Transverse colon (tissue), 4 donors: ENCODE measurements around the gene SGF29. TPM values are rescaled to one million over a fixed set of nuclear protein-coding genes. Genes with fewer than 3 reads are reported as not detected.
"Not testable (repeated sequence)": the region's sequence is repeated elsewhere in the genome, so short reads cannot be mapped to it uniquely, and the experiment has no call there.

Experiments used
- DNase-seq: peaks from one replicate; pipeline ENCODE4 v3.0.0-alpha.2; 2019
- H3K27ac ChIP-seq, 4 donors: fragments of 200-600 bp; sonication (generic); 2 replicates each; pipeline ENCODE4 v1.5.1; 2016 to 2018; ENCODE audit warnings: inconsistent platforms in 4 of 4
- H3K27me3 ChIP-seq: fragments of 200-600 bp; sonication (generic); 2 replicates; pipeline ENCODE4 v1.5.1; 2017; ENCODE audit warnings: inconsistent platforms
- H3K36me3 ChIP-seq, 4 donors: fragments of 200-600 bp; sonication (generic); 2 replicates each; pipeline ENCODE4 v1.5.1; 2017 to 2019; ENCODE audit warnings: inconsistent platforms in 4 of 4
- H3K4me1 ChIP-seq, 4 donors: fragments of 200-600 bp; sonication (generic); 2 replicates each; pipeline ENCODE4 v1.5.1; 2017 to 2020; ENCODE audit warnings: inconsistent platforms in 4 of 4
- H3K4me3 ChIP-seq, 4 donors: fragments of 200-600 bp; sonication (generic); 1 replicate in 1 of 4; 2 replicates in 3 of 4; pipeline versions ENCODE4 v1.5.1 to v1.6.1; 2017 to 2019; ENCODE audit warnings: inconsistent platforms in 4 of 4
- H3K9me3 ChIP-seq, 2 donors: fragments of 200-600 bp; sonication (generic); 2 replicates each; pipeline ENCODE4 v1.5.1; 2017 to 2019; ENCODE audit warnings: inconsistent platforms in 2 of 2
- CTCF ChIP-seq, 5 experiments: fragments of 200-600 bp in 3 of 5; fragments of 450-650 bp in 2 of 5; sonication (generic) in 3 of 5; IDR thresholded peaks; 1 replicate in 2 of 5; 2 replicates in 3 of 5; pipeline ENCODE4 v1.5.1; 2016 to 2017; ENCODE audit warnings: antibody characterized with exemption in 5 of 5, inconsistent platforms in 3 of 5, mild to moderate bottlenecking in 2 of 5, moderate library complexity in 1 of 5
- EP300 ChIP-seq: sonication (generic); formaldehyde crosslinking; IDR thresholded peaks from one replicate; pipeline ENCODE4 v1.6.1; 2017; ENCODE audit warnings: antibody characterized with exemption, low read depth
- POLR2A ChIP-seq: fragments of 450-650 bp; IDR thresholded peaks from one replicate; pipeline ENCODE4 v1.6.1; 2016; ENCODE audit warnings: antibody characterized with exemption, mild to moderate bottlenecking, moderate library complexity
- POLR2AphosphoS5 ChIP-seq, 3 donors: sonication (generic); formaldehyde crosslinking; IDR thresholded peaks; one replicate each; pipeline ENCODE4 v1.6.1; 2016; ENCODE audit warnings: antibody characterized with exemption in 3 of 3
- WGBS, 2 donors: methylation state at CpG; one replicate each; pipeline ENCODE4 v1.1.5; 2018; ENCODE audit warnings: low coverage in 1 of 2; 5-methylcytosine and 5-hydroxymethylcytosine counted together
- in situ Hi-C, 4 donors: fragments of 200-750 bp; cut with MboI; loops; one replicate each; pipeline versions ENCODE4 v1.15.0 to v1.15.1; 2017; ENCODE audit warnings: low sequenced_read_pairs in 3 of 4, low pct_ligation_motif_present in 1 of 4, low pct_unique_long_range_greater_than_20kb in 1 of 4
- intact Hi-C: fragments of 100-400 bp; cut with DNase I; formaldehyde crosslinking; loops from one replicate; pipeline ENCODE4 v1.15.1; 2023; ENCODE audit warnings: low total_unique reads
- total RNA-seq, 4 donors: library from RNA; depleted of rRNA; stranded (reverse); fragments of >200 nt; gene quantifications; one replicate each; pipeline ENCODE4 v1.1.0, GENCODE V29; 2016

Gene SGF29
- total RNA-seq, 4 donors from 2014 or later, result 22.1 to 95.0 (median 32.1) TPM

GRCh38 chr16:28596840-28597691, 43.3 kb downstream of the SGF29 start, which contains the start of gene SULT1A2:
Gene SULT1A2, minus strand, starts transcription at chr16:28597050. Its CDS starts 1,120 bp downstream, at chr16:28595930.
- Histone ChIP-seq H3K36me3 (no peaks in the 10 kb centered on the region), H3K27ac (peak within 1 kb of the TSS in 3 of 4 donors; percentile 34 to 74 (median 67)), H3K4me3 (peak within 1 kb of the TSS in 2 of 4 donors; percentile 9 to 38), H3K27me3 (no peaks in the 10 kb centered on the region), H3K9me3 (no peaks in the 10 kb centered on the region), H3K4me1 (peaks cover 0 to 23% (median 14%) of the 10 kb centered on the region in 4 donors)
- intact Hi-C loops (no loop called here), in situ Hi-C loops (no loop called here)
- peak; percentile 81 for DNase-seq
- WGBS, 2 donors, result 28 to 40% methylated on average over 2 to 11 of the region's 11 CpGs
- TF ChIP-seq EP300 (no peak), CTCF (IDR thresholded peaks at IDR 0.05) (no peak), POLR2AphosphoS5 (IDR thresholded peaks at IDR 0.05) (peak in 2 of 3 donors; percentile 24 to 81), POLR2A (peak; percentile 70)

- intact Hi-C loops (no loop called here), in situ Hi-C loops (no loop called here)
- DNase-seq, result no peak
- WGBS, 2 donors, result 60 to 71% methylated on average over 1 to 8 of the region's 9 CpGs
- Histone ChIP-seq H3K4me3 (no peak overlapping the region), H3K4me1 (peaks cover 0 to 23% (median 14%) of the 10 kb centered on the region in 4 donors), H3K36me3 (no peaks in the 10 kb centered on the region), H3K27ac (peak overlapping the region in 3 of 4 donors; percentile 34 to 74 (median 67)), H3K9me3 (no peaks in the 10 kb centered on the region), H3K27me3 (no peaks in the 10 kb centered on the region)
- TF ChIP-seq CTCF (IDR thresholded peaks at IDR 0.05) (no peak), EP300 (no peak), POLR2AphosphoS5 (IDR thresholded peaks at IDR 0.05) (no peak), POLR2A (no peak)
These were observed 44.1 kb downstream of the SGF29 start for GRCh38 chr16:28597692-28598261.

GRCh38 chr16:28599377-28600285, 45.9 kb downstream of the SGF29 start:
- H3K36me3 ChIP-seq, DNase-seq, H3K27me3 ChIP-seq, in situ Hi-C loops, H3K4me3 ChIP-seq, H3K27ac ChIP-seq, H3K9me3 ChIP-seq, intact Hi-C loops: not testable (repeated sequence)
- H3K4me1 ChIP-seq, result peaks cover 0 to 23% (median 14%) of the 10 kb centered on the region in 4 donors
- no CpG with 5 or more reads among the region's 17 CpGs for WGBS, 2 donors

GRCh38 chr16:28600965-28601364, 47.2 kb downstream of the SGF29 start:
- WGBS, 2 donors, result 60% methylated on average over 12 of the region's 20 CpGs; no CpG with 5 or more reads in 1 of the 2 donors
- H3K27ac ChIP-seq, H3K27me3 ChIP-seq, DNase-seq, H3K9me3 ChIP-seq, intact Hi-C loops, H3K4me3 ChIP-seq, H3K36me3 ChIP-seq, in situ Hi-C loops: not testable (repeated sequence)
- peaks cover 0 to 20% (median 13%) of the 10 kb centered on the region in 4 donors for H3K4me1 ChIP-seq

GRCh38 chr16:28601589-28601988, 47.9 kb downstream of the SGF29 start:
- H3K27ac ChIP-seq, H3K9me3 ChIP-seq, in situ Hi-C loops, H3K36me3 ChIP-seq, intact Hi-C loops, DNase-seq, H3K4me3 ChIP-seq, H3K27me3 ChIP-seq: not testable (repeated sequence)
- H3K4me1 ChIP-seq, result peaks cover 0 to 14% (median 7%) of the 10 kb centered on the region in 4 donors
- 92% methylated on average over 13 of the region's 13 CpGs; no CpG with 5 or more reads in 1 of the 2 donors for WGBS, 2 donors

GRCh38 chr16:28602062-28602461, 48.3 kb downstream of the SGF29 start:
- intact Hi-C loops, H3K27me3 ChIP-seq, in situ Hi-C loops, H3K27ac ChIP-seq, H3K4me3 ChIP-seq, DNase-seq, H3K9me3 ChIP-seq, H3K36me3 ChIP-seq: not testable (repeated sequence)
- peaks cover 0 to 11% (median 3%) of the 10 kb centered on the region in 4 donors for H3K4me1 ChIP-seq
- 63% methylated on average over 7 of the region's 10 CpGs; no CpG with 5 or more reads in 1 of the 2 donors for WGBS, 2 donors
